ENCODE data around the gene DKK1. TPM values are rescaled to one million over a fixed set of nuclear protein-coding genes. Genes with fewer than 3 reads are reported as not detected.
A peak's percentile ranks its signal among the peaks of the same experiment; 100 is the strongest.

DKK1 gene
- total and polyA plus RNA-seq, 2 donors (not counting 3 experiments of a cell fraction or from before 2014, with no cell fraction given) = 184 to 202 TPM

GRCh38 chr10:52313256-52313932 is 687 bp upstream of the DKK1 start:
- no peaks in the 10 kb centered on the region for H3K36me3 ChIP-seq (ENCODE audit: control insufficient read depth in 2 of 2, extremely low read depth in 1 of 2, insufficient read depth in 2 of 2, low read length in 2 of 2)
- H3K4me1 ChIP-seq (ENCODE audit: control insufficient read depth, extremely low read depth, insufficient read depth, low read length) = peaks cover 38% of the 10 kb centered on the region
- H3K27ac ChIP-seq (ENCODE audit: insufficient read depth, low read depth, low read length) = peak overlapping the region; percentile 71
- H3K9me1 ChIP-seq (replicated peaks; ENCODE audit: control insufficient read depth, extremely low read depth, insufficient read depth, low read length) = no peaks in the 10 kb centered on the region
- H4K20me1 ChIP-seq (replicated peaks; ENCODE audit: control insufficient read depth, extremely low read depth, insufficient read depth, low read length) = no peaks in the 10 kb centered on the region
- DNase-seq (ENCODE audit: low read depth, low spot score) (peak; percentile 69), FAIRE-seq (peak; percentile 43)
- ChIA-PET CTCF (interaction anchor here (0.7 to 16.5 kb wide), 18 partner anchors 9 to 465 kb away, joined by 3 to 630 read pairs (median 4); no protein-coding TSS in a partner anchor), POLR2A (interaction anchor here (0.6 to 3.4 kb wide), 6 partner anchors 20 to 265 kb away, joined by 3 to 21 read pairs (median 6); no protein-coding TSS in a partner anchor)
- H3K4me3 ChIP-seq (replicated peaks in 1 of 3; ENCODE audit: insufficient read depth in 1 of 3, low read depth in 1 of 3, low read length in 3 of 3) = peak overlapping the region; percentile 32 to 98 (median 90)
- peak overlapping the region; percentile 93 for H3K4me2 ChIP-seq (ENCODE audit: insufficient read depth, low read length)
- H2AFZ ChIP-seq (ENCODE audit: low read depth, low read length) = peak overlapping the region; percentile 89
- intact Hi-C loops (cut with micrococcal nuclease) (loop anchor here (5.0 kb wide), 1 partner anchor 354 kb away; no protein-coding TSS in a partner anchor), dilution Hi-C loops (cut with MboI; ENCODE audit: extremely low pct_ligation_motif_present, low sequenced_read_pairs) (no loop called here)
- H3K79me2 ChIP-seq (ENCODE audit: control insufficient read depth, insufficient read depth, low read length) = peaks cover 30% of the 10 kb centered on the region
- H3K9me3 ChIP-seq (replicated peaks; ENCODE audit: control insufficient read depth, insufficient read depth, low read length) = no peaks in the 10 kb centered on the region
- H3K9ac ChIP-seq (replicated peaks; ENCODE audit: extremely low read depth, insufficient read depth, low read length) = peak overlapping the region; percentile 89
- TF ChIP-seq JUN (IDR thresholded peaks at IDR 0.05; ENCODE audit: borderline replicate concordance, insufficient read depth, insufficient read length, low read depth) (no peak), FOS (IDR thresholded peaks at IDR 0.05; ENCODE audit: borderline replicate concordance, insufficient read depth, low read length) (no peak), GATA2 (IDR thresholded peaks at IDR 0.05; ENCODE audit: insufficient read depth, insufficient read length, low read depth, low read length) (peak; percentile 52), MYC (IDR thresholded peaks at IDR 0.05; ENCODE audit: low read depth, low read length) (no peak), MAX (IDR thresholded peaks at IDR 0.05; ENCODE audit: insufficient read depth, insufficient read length) (no peak), POLR2AphosphoS5 (IDR thresholded peaks at IDR 0.05; ENCODE audit: insufficient read depth, low read depth, low read length) (no peak)
- no peaks in the 10 kb centered on the region for H3K27me3 ChIP-seq (ENCODE audit: control insufficient read depth in 2 of 2, insufficient read depth in 2 of 2, low read length in 2 of 2)
- BruUV-seq (replicated peaks) = no TSS peak

Measured in endothelial cell of umbilical vein (primary cell).